Neural cell (in vitro differentiated cells): ENCODE results near the gene CTNNA2. TPM values are rescaled to one million over a fixed set of nuclear protein-coding genes. Genes with fewer than 3 reads are reported as not detected.

ENCODE experiments used
- H2AFZ ChIP-seq: fragments of 200-600, 300-800 bp; sonication (generic), shearing (Covaris generic); 2 replicates; pipeline ENCODE4 v1.6.0; 2014; ENCODE audit warnings: low read depth, mild to moderate bottlenecking, antibody characterized with exemption, low read length, moderate library complexity
- H3F3A ChIP-seq: fragments of 200-600 bp; shearing (Covaris generic); 2 replicates; pipeline ENCODE4 v1.6.1; 2016; ENCODE audit warnings: mild to moderate bottlenecking, moderate library complexity, mixed read lengths, antibody characterized with exemption, low read length; ENCODE audit not compliant: insufficient read depth, poor library complexity, severe bottlenecking
- H3K27ac ChIP-seq: fragments of 200-600, 300-800 bp; sonication (generic), shearing (Covaris generic); 2 replicates; pipeline ENCODE4 v1.5.1; 2014; ENCODE audit warnings: mild to moderate bottlenecking, low read length, moderate library complexity
- H3K27me3 ChIP-seq: fragments of 300-800, 200-600 bp; sonication (generic), shearing (Covaris generic); 2 replicates; pipeline ENCODE4 v1.6.0; 2014; ENCODE audit warnings: mild to moderate bottlenecking, low read depth, low read length, moderate library complexity; ENCODE audit not compliant: insufficient read depth
- H3K36me3 ChIP-seq: fragments of 300-800, 200-600 bp; sonication (generic), shearing (Covaris generic); 2 replicates; pipeline ENCODE4 v1.5.1; 2014; ENCODE audit warnings: mild to moderate bottlenecking, antibody characterized with exemption, low read length, moderate library complexity; ENCODE audit not compliant: insufficient read depth
- H3K4me2 ChIP-seq: fragments of 300-800, 200-600 bp; sonication (generic), shearing (Covaris generic); 2 replicates; pipeline ENCODE4 v1.6.0; 2014; ENCODE audit warnings: mild to moderate bottlenecking, low read length
- H3K4me3 ChIP-seq: fragments of 300-800, 200-600 bp; sonication (generic), shearing (Covaris generic); 2 replicates; pipeline ENCODE4 v1.5.1; 2014; ENCODE audit warnings: mild to moderate bottlenecking, low read length, moderate library complexity
- H3K79me2 ChIP-seq: fragments of 200-600 bp; shearing (Covaris generic); replicated peaks from 2 replicates; pipeline ENCODE4 v1.6.0; 2014; ENCODE audit warnings: mild to moderate bottlenecking, low read length, moderate library complexity; ENCODE audit not compliant: insufficient read depth
- H3K9ac ChIP-seq: fragments of 300-800, 200-600 bp; sonication (generic), shearing (Covaris generic); 2 replicates; pipeline ENCODE4 v1.6.1; 2016; ENCODE audit warnings: mild to moderate bottlenecking, low read length, mixed read lengths
- H3K9me2 ChIP-seq: fragments of 200-600 bp; shearing (Covaris generic); 2 replicates; pipeline ENCODE4 v1.6.1; 2016; ENCODE audit warnings: mild to moderate bottlenecking, low read length, mixed read lengths; ENCODE audit not compliant: insufficient read depth
- H3K9me3 ChIP-seq: fragments of 200-600, 300-800 bp; sonication (generic), shearing (Covaris generic); 2 replicates; pipeline ENCODE4 v1.6.1; 2016; ENCODE audit warnings: mild to moderate bottlenecking, mixed run types, low read length, moderate library complexity, mixed read lengths
- H4K20me1 ChIP-seq: fragments of 200-600 bp; shearing (Covaris generic); 2 replicates; pipeline ENCODE4 v1.6.1; 2016; ENCODE audit warnings: mild to moderate bottlenecking, mixed run types; ENCODE audit not compliant: insufficient read depth
- CTCF ChIP-seq: fragments of 450-650 bp; IDR thresholded peaks from 2 replicates; pipeline ENCODE4 v1.5.1; 2014; ENCODE audit warnings: antibody characterized with exemption, mild to moderate bottlenecking, moderate library complexity; ENCODE audit not compliant: poor library complexity, severe bottlenecking
- EP300 ChIP-seq: fragments of 450-650 bp; conservative IDR thresholded peaks from 2 replicates; pipeline ENCODE4 v1.6.1; 2014; ENCODE audit warnings: antibody characterized with exemption, mild to moderate bottlenecking, moderate library complexity; ENCODE audit not compliant: poor library complexity, severe bottlenecking
- EZH2 ChIP-seq: fragments of 200-600, 300-800 bp; shearing (Covaris generic), sonication (generic); IDR thresholded peaks from 2 replicates; pipeline ENCODE4 v1.6.1; 2014; ENCODE audit warnings: antibody characterized with exemption, low read length, borderline replicate concordance, mild to moderate bottlenecking; ENCODE audit not compliant: insufficient read depth, poor library complexity, severe bottlenecking
- MXI1 ChIP-seq: fragments of 450-650 bp; conservative IDR thresholded peaks from 2 replicates; pipeline ENCODE4 v1.6.1; 2014; ENCODE audit warnings: antibody characterized with exemption, mild to moderate bottlenecking; ENCODE audit not compliant: poor library complexity, severe bottlenecking
- POLR2AphosphoS5 ChIP-seq: IDR thresholded peaks from 2 replicates; pipeline ENCODE4 v1.6.1; 2012
- RAD21 ChIP-seq: fragments of 450-650 bp; conservative IDR thresholded peaks from 2 replicates; pipeline ENCODE4 v1.6.1; 2014; ENCODE audit warnings: antibody characterized with exemption, mild to moderate bottlenecking, moderate library complexity
- REST ChIP-seq: IDR thresholded peaks from 2 replicates; pipeline ENCODE4 v1.6.1; 2012; ENCODE audit warnings: borderline replicate concordance
- SMC3 ChIP-seq: fragments of 450-650 bp; conservative IDR thresholded peaks from 2 replicates; pipeline ENCODE4 v1.6.1; 2014; ENCODE audit warnings: antibody characterized with exemption, mild to moderate bottlenecking, moderate library complexity; ENCODE audit not compliant: poor library complexity
- TAF1 ChIP-seq: IDR thresholded peaks from 2 replicates; pipeline ENCODE4 v1.6.1; 2012; ENCODE audit warnings: low read depth
- polyA plus RNA-seq: library from polyadenylated mRNA; depleted of rRNA; stranded (reverse); fragments of >200 nt; gene quantifications from 2 replicates; pipeline ENCODE4 v1.2.3, GENCODE V29; 2014

The CTNNA2 gene
- polyA plus RNA-seq, 1 donor from 2014 or later = 194 TPM

GRCh38 chr2:79686884-79687283 lies 174.0 kb downstream of the CTNNA2 start:
- H3K9me3 ChIP-seq = no peaks in the 10 kb centered on the region
- peak overlapping the region; percentile 15 for H3K27ac ChIP-seq
- H3K79me2 ChIP-seq = no peaks in the 10 kb centered on the region
- no peaks in the 10 kb centered on the region for H3K27me3 ChIP-seq
- H3K4me3 ChIP-seq = no peak overlapping the region
- no peak overlapping the region for H2AFZ ChIP-seq
- no peaks in the 10 kb centered on the region for H4K20me1 ChIP-seq
- H3K9me2 ChIP-seq = no peaks in the 10 kb centered on the region
- no peak overlapping the region for H3K4me2 ChIP-seq
- no peak overlapping the region for H3K9ac ChIP-seq
- H3K36me3 ChIP-seq = no peaks in the 10 kb centered on the region
- TF ChIP-seq CTCF (no peak), REST (peak; percentile 92), EP300 (peak; percentile 93), POLR2AphosphoS5 (peak; percentile 77), TAF1 (no peak), MXI1 (no peak)
- peaks cover 4% of the 10 kb centered on the region for H3F3A ChIP-seq

GRCh38 chr2:79695248-79695647 lies 182.4 kb downstream of the CTNNA2 start:
- TF ChIP-seq RAD21 (no peak), EP300 (no peak), POLR2AphosphoS5 (no peak), EZH2 (no peak), CTCF (no peak), TAF1 (no peak), MXI1 (no peak), SMC3 (no peak)
- H3K27ac ChIP-seq = no peak overlapping the region
- no peaks in the 10 kb centered on the region for H3K9me2 ChIP-seq

More at GRCh38 chr2:79695248-79695647, 182.4 kb downstream of the CTNNA2 start:
- Histone ChIP-seq H3F3A (peaks cover 3% of the 10 kb centered on the region), H3K36me3 (no peaks in the 10 kb centered on the region), H4K20me1 (no peaks in the 10 kb centered on the region), H3K9ac (no peak overlapping the region), H2AFZ (no peak overlapping the region), H3K9me3 (no peaks in the 10 kb centered on the region), H3K79me2 (no peaks in the 10 kb centered on the region), H3K4me2 (no peak overlapping the region), H3K27me3 (no peaks in the 10 kb centered on the region), H3K4me3 (no peak overlapping the region)
